ENCODE data around the gene WNT10A.

The WNT10A gene

DNA sequence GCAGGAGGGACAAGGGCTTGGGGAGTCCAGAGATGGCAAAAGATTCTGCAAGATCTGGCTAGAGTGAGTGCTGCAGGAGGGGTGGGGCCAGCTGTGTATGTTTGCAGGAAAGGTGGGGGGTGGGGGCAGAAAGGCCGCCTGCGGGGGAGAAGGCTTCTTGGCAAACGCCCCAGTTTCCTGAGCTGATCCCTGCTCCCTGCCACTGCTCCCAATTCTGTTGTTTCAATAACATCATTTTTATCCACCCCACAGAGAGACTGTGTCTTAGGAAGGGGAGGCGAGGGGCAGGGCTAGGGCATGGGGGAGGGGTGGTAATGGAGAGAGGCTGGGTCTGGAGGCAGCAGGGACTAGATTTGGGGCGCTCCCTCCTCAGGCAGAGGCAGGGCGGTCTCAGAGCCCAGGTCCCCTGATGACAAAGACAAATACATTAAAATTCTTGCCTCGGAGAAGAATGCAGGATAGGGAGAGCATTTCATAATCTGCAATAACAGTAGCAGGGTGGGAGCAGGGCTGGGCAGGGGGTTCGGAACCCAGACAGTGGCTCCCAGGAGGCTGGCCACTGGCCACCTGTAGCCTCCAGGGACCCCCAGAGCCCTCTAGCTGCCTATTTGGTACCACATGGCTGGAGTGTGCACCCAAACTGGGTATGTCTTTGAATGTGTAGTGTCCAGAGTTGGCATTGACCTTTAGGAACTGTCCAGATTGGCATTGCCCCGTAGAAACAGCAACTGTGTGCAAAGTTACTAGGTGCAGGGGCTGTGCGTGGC is 23.1 kb upstream of the WNT10A start:
- no peak for DNase-seq

DNA sequence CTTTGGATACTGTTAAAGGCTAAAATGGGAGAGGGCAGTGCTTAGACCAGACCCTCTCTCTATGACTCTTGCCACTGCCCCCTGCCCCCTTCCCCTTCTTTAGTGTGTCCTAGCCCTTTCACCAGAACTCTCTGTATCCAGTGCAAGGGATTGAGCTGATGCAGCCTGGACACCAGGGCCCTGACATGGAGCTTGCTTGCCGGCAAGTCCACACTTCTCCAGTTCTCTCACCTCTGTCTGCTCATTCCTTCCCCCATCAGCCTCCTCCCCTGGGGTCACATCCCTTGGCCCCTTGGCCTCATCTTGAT is 22.6 kb upstream of the WNT10A start:
- no peak for DNase-seq

DNA sequence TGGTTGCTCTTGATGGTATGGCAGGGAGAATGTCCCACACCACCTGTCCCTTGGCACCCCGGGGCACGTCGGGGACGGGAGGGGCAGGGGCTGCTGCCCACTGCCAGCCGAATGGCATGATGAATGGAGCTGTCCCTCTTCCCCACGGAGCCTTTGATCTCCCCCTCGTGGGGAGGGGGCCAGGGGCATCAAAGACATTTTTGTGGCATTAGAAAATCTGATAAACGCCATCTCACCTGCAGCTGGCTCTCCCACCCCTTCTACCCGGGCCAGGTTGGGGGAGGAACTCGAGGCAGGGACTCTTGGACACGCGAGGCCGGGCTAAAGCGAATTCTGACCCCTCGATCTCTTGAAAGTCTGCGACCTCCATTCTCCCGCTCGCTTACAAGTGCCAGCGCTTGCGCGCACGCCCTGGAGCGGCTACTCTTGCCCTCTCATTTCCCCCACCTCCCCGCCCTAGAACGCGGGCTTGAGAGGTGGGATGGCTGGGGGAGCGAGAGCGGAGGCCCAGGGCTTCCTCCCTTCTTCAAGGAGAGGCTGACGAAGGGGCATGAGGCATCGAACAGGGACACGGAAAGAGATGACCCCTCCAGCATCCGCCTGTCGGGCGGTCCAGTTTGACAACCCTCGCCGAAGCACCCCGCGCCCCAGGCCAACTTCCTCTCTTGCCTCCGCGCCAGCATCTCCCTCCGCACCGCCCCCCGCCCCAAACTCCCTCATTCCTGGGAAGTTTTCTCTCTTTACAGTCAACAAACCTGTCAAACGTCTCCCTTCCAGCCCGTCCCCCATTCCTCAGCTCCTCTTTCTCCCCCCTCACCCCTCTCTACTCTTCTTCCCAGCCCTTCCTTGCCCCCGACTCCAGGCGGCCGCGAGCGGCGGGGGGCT is 21.7 kb upstream of the WNT10A start:
- no peak for DNase-seq

DNA sequence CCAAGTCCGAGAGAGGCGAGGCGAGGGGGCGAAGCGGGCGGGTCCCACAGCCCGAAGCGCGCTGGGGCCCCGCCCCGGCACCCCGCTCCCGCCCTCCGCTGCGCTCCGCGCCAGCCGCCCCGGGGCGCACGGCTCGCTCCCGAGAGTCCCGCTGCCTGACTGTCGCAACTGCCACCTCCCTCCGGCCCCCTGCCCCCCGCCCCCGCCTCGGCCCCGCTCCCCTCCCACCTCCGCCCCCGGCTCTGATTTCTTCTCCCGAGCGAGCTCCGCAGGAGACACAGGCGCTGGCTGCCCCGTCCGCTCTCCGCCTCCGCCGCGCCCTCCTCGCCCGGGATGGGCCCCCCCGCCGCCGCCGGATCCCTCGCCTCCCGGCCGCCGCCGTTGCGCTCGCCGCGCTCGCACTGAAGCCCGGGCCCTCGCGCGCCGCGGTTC is 21.1 kb upstream of the WNT10A start, which contains the start of gene WNT6:
WNT6 (plus strand) TSS at position 250 of the 432 bp plus-strand sequence. CDS start 233 bp downstream, outside the sequence.
- no peak for DNase-seq

DNA sequence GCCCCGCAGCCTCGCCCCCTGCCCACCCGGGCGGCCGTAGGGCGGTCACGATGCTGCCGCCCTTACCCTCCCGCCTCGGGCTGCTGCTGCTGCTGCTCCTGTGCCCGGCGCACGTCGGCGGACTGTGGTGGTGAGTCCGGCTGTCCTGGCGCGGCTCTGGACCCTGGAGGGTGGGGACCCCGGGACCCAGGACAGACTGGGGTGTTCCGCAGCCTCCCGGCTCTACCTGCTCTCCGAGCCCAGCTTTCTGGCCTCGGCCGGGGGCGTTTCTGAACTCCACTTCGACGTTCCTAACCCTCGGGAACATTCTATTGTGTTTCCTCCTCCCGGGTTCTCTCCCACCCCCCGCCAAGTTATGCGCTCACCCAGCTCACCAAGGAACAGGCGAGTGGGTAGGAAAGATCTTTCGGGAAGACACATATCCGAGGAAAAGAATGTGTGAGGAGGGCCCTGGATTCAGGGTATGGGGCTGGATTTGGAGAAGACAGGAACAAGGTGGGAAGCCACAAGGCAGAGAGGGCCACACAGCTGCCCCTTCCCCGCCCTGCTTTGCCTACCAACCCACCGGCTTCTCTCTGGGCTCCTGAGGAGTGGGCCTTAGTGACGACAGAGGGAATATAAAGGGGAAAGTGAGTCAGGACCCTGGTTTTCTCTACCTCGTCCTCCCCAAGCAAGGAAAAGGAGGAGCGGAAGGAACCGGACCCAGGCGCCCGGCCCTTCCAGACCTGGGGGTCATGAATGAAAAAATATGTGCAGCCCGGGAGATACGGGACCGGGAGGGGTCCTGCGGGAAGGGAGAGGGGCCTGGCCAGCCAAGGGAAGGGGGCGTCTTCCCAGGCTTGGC is 20.4 kb upstream of the WNT10A start:
- no peak for DNase-seq

DNA sequence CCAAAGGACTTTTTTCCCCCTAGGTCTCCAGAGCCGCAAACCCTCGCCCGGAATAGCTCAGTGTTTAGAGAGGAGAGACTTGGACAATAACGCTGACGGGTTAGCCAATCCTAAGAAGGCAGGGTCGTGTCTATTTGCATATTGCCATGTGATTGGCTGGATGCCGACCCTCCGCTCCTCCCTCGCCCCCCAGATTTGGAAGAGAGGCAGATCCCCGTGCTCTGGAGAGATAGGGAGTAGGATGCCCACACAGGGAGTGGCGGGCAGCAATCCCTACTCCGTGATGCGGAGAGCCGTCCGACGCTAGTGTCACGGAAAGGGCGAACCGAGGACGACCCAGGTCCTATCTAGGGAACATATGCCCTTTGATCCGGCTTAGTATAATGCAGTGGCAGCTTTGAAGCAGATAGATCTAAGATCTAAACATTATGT is 19.7 kb upstream of the WNT10A start:
- no peak for DNase-seq

DNA sequence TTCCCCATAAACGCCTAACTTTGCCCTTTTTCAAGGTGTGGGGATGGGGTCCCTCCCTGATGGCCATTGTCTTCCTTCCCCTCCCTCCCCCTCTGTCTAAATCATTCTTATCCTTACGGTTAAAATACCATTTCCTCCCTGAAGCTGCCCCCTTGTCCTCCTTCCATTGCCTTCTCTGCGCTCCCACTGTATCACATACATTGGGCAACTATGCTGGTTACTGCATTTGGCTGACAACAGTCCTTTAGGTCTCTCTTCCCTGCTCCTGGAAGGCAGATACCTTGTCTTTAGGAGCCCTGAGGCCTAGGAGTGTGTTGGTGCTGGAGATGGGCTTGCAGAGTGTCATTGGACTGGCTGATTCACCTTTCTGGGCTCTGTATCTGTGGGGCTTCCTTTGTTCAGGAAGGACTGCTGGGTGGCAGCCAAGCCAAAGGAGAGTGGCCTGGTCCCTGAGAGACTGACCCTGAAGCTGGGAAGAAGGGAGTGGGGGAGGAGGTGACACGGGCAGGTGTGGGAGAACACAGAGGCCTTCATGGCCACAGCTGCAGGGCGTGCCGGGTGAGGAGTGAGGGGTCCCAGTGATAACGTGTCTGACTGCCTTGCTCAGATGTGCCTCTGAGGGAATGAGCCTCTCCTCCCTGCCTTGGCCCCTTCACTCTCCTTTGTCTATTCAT is 18.9 kb upstream of the WNT10A start:
- no peak for DNase-seq

DNA sequence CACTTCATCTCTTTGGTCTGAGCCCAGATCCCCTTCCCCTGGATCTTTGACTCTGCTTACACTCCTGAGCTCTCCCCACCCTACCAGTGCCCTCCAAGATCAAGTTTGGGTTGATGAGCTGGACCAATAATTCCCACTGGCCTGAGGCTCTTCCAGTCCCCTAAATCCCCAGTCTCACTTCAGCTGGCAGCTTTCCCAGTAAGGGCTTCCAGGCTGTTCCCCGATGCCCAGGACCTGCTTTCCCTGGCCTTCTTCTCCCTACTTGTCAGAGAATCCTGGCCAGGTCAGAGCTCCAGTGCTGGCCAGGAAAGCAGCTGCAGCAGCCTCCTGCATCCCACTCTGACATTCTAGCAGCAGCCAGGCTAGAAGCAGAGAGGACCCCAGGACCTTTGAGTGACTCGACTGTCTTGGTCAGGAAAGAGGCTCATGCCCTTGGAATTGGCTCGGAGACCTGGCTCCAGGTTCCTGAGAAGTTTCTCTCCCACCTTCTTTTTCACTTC is 17.6 kb upstream of the WNT10A start:
- no peak for DNase-seq

DNA sequence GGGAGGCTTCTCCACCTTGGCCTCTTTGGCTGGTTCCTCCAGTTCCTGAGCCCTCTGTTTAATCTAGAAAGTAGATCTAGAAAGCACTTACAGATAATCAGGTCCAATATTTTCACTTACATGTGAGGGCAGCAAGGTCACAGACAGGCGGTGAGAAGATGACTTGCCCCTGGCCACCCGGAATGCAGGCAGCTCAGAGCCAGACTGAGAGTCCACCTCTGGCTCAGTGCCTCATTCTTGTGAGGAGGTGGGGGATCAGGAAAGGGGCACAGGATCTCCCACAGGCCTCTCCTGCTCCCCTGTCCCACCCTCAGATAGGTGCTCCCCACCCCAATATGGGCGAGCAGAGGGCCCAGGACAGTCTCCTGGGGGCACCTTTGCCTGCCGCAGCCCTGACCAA is 15.3 kb upstream of the WNT10A start:
- DNase-seq, result no peak

DNA sequence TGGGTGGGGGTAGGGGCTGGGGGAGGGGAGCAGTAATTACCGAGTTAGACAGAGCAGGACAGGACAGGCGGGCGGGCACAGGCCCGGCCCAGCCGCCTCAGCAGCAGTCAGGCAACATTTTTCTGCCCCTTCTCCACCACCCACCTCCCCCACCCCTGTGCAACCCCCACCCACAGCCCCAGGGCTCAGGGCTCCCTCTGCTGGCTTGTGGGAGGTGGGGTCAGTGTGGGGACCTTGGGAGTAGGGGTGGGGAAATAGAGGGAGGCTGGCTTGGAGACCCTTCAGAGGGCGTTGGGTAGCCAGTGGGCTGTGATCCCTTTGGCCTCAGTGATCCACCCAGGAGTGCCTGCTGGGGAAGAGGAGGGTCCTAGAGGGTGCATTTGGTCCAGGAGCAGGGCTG is 14.7 kb upstream of the WNT10A start:
- DNase-seq, result no peak

DNA sequence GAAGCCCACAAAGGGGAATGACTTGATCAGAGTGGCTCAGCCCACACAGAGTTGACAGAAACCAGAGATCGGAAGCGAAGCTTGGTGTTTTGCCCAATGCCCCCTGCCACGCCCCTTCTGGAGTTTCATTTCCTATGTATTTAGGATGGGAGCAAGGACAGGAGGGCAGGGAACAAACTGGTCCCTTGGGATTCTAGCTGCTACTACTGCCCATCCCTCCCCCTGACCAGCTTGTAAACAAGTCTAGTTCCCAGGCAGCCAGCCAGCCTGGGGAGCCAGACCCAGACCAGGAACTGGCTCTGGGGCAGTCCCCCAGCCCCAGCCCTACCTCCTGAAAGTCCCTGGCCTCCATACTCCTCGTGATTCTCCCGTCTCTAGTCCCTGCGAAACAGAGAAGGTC is 12.8 kb upstream of the WNT10A start:
- peak; percentile 18 to 20 for DNase-seq

DNA sequence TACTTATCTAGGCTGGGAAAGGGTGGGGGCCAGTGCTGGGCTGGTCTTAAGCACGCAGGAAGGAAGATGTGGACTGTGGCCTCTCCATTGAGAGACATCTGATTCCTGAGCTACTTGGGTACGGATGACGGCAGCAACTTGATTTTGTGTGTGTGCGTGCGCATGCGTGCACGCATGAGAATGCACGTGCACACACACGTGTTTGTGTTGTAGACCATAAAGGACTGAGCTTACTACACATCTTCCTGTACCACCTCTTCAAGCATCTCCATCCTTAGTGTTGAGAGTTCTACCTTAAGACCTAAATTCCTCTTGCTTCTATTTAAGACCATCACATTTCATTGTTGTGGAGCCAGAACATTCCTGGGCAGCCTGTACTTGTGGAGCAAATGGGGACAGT is 11.6 kb upstream of the WNT10A start:
- DNase-seq, result no peak

DNA sequence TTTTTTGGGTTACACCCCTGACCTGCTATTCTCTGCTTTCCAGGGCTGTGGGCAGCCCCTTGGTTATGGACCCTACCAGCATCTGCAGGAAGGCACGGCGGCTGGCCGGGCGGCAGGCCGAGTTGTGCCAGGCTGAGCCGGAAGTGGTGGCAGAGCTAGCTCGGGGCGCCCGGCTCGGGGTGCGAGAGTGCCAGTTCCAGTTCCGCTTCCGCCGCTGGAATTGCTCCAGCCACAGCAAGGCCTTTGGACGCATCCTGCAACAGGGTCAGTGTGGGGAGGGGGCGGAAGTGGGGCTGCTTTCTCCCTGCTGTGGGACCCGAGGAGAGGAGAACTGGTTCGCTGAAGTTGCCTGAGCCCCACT is 9.7 kb upstream of the WNT10A start:
- no peak for DNase-seq

DNA sequence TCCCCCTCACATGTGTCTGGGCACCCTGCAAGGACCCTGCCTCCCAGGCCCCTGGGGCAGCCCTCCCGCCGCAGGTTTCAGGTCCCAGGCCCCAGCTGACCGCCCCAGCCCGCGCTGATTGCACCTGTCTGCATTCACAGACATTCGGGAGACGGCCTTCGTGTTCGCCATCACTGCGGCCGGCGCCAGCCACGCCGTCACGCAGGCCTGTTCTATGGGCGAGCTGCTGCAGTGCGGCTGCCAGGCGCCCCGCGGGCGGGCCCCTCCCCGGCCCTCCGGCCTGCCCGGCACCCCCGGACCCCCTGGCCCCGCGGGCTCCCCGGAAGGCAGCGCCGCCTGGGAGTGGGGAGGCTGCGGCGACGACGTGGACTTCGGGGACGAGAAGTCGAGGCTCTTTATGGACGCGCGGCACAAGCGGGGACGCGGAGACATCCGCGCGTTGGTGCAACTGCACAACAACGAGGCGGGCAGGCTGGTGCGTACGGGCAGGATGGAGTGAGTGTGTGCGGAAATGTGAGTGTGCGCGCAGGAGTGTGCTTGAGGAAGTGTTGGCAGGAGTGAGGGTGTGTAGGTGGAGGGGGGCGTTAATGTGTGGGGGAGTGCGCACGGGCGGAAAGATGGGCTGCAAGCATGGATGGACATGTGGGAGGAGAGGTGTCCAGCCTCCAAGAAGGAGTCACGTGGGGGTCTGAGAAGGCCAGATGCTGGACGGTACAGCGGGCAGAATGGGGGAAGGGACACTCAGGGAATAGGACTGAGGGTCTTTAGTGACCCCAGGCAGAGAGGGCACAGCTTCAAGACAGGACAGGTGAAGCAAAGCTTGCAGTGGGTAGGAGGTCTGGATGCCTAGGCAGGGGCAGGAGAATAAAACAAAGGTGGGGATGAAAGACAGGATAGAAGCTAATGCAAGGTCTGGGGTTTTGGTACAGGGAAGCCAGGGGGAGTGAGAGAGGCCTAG is 9.0 kb upstream of the WNT10A start:
- no peak for DNase-seq

DNA sequence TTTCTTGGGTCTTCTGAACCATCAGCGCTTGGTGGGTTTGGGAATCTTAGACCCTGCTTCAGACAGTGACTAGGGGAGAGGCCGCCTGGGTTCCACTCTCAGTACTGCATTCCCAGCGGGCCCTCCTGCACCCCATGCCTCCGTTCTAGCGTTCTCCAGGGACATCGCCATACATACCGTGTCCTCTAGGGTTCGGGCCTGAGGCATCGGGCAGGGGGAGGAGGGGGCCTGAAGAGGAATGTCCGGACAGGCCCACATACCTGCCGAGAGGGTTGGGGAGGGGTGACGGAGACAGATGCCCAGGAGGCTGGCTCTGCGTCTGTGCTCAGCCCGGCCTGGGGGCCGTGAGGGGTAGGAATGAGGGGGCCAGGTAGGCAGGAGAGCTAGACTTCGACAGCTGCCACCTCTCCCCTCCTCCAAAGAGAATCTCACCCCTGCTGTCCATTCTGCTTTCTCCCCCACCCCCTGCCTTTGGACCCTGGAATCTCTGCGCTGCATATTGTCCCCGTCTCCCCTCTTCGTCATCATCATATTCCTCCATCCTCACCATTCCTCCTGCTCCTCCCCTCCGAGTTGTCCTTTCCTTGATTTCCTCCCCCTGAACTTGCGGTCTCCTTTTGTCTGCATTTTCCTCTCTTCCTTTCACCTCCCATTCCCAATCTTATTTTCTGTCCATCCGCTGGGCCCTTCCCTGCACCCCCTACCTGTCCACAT is 7.8 kb upstream of the WNT10A start:
- no peak for DNase-seq

DNA sequence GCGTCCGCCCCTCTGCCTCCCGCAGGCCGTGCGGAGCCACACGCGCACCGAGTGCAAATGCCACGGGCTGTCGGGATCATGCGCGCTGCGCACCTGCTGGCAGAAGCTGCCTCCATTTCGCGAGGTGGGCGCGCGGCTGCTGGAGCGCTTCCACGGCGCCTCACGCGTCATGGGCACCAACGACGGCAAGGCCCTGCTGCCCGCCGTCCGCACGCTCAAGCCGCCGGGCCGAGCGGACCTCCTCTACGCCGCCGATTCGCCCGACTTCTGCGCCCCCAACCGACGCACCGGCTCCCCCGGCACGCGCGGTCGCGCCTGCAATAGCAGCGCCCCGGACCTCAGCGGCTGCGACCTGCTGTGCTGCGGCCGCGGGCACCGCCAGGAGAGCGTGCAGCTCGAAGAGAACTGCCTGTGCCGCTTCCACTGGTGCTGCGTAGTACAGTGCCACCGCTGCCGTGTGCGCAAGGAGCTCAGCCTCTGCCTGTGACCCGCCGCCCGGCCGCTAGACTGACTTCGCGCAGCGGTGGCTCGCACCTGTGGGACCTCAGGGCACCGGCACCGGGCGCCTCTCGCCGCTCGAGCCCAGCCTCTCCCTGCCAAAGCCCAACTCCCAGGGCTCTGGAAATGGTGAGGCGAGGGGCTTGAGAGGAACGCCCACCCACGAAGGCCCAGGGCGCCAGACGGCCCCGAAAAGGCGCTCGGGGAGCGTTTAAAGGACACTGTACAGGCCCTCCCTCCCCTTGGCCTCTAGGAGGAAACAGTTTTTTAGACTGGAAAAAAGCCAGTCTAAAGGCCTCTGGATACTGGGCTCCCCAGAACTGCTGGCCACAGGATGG is 7.1 kb upstream of the WNT10A start:
- DNase-seq, result no peak

DNA sequence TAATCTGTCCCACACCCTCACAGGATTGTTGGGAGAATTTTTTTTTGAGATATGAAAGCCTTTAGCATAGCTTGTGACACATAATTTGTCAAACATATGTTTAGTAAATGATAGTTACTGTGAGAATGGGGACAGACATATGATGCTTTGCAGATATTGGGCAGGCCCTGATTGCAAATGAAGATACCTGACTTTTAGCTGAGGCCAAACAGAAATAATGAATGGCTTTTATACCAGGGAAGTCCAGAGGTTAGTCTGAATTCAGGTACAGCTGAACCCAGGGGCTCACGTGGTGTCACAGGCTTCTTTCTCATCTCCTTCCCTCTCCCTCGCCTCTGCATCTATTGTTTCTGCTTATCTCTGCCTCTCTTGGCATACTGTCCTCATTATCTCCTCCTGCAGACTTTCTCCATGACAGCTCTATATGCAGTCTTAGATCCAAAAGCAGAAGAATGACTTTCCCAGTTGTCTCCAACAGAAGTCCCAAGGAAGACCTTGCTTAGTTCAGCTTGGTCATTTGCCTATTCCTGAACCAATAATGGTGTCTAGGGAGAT is 4.9 kb upstream of the WNT10A start:
- DNase-seq, result no peak

DNA sequence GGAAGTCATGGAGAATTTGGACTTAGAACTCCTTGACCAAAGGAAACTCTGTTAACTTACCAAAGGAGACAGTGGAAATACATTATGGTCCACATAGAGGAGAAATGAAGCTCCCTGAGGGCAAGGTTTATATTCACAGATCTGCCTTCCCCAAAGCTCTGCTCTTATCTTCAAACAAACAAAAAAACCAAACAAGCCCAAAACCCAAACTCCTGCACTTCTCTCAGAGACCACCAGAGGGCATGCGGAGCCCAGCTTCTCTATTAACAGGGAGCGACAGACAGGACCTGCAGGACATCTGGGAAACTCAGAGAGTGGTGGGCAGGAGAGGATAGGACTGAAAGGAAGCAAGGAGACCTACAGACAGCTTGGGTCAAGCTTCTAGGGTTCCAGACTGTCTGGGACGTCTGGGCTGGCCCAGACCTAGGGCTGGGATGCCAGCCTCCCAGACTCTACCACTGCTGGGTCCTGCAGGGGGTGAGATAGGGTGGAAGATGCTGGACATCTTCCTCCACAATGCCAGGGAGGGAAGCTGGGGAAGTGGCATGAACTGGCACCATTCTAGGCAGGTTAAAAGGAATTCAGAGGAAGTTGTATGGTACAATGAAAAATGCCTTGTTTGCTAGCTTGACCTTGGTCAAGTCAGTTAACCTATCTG is 4.0 kb upstream of the WNT10A start:
- peak; percentile 73 to 81 for DNase-seq

DNA sequence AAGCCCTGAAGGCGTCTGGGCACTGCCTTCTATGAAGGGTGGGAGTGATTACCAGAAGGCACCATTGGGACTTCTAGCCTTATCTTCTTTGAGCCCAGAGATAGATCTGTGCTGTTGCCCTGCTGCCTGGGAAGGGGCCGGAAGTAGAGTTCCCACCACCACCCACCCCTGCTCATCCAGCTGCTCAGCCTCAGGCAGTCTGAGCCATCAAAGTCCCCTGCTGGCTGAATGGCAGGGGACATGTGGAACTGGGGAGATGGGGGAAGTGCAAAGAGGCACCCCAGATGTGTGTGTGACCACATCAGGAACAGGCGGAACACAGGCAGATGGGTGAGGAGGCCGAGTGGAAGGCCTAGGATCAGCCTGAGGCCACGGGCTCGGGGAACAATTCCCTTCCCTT is 3.3 kb upstream of the WNT10A start:
- no peak for DNase-seq
